Thymus (tissue), 11 donors: ENCODE results near the gene FAM20C. TPM values are rescaled to one million over a fixed set of nuclear protein-coding genes. Genes with fewer than 3 reads are reported as not detected.

Experiments
- DNase-seq, 9 donors: peaks; one replicate each; pipeline ENCODE4 v3.0.0-alpha.2; 2013; ENCODE audit warnings: low spot score in 9 of 9, low read depth in 6 of 9, missing footprints in 1 of 9
- H3K27ac ChIP-seq, 2 donors: one replicate each; pipeline ENCODE4 v1.5.1; 2013; ENCODE audit warnings: control low read depth in 1 of 2, low read depth in 1 of 2, low read length in 1 of 2, mild to moderate bottlenecking in 1 of 2, moderate library complexity in 1 of 2
- H3K27me3 ChIP-seq, 2 donors: one replicate each; pipeline ENCODE4 v1.5.1; 2013; ENCODE audit warnings: low read length in 1 of 2; ENCODE audit not compliant: control insufficient read depth in 2 of 2, insufficient read depth in 1 of 2
- H3K36me3 ChIP-seq, 2 donors: one replicate each; pipeline ENCODE4 v1.5.1; 2013; ENCODE audit warnings: low read length in 1 of 2, mild to moderate bottlenecking in 1 of 2, moderate library complexity in 1 of 2; ENCODE audit not compliant: control insufficient read depth in 2 of 2, insufficient read depth in 2 of 2
- H3K4me1 ChIP-seq, 2 donors: one replicate each; pipeline ENCODE4 v1.5.1; 2013; ENCODE audit warnings: low read length in 2 of 2; ENCODE audit not compliant: control insufficient read depth in 2 of 2, insufficient read depth in 2 of 2
- H3K4me3 ChIP-seq, 2 donors: one replicate each; pipeline ENCODE4 v1.5.1; 2013; ENCODE audit warnings: low read length in 2 of 2, control low read depth in 1 of 2, mild to moderate bottlenecking in 1 of 2
- H3K9me3 ChIP-seq, 2 donors: one replicate each; pipeline ENCODE4 v1.5.1; 2013; ENCODE audit warnings: low read length in 1 of 2, mild to moderate bottlenecking in 1 of 2; ENCODE audit not compliant: control insufficient read depth in 2 of 2, insufficient read depth in 1 of 2
- WGBS: extraction: QIAGEN DNeasy Blood & Tissue Kit; methylation state at CpG from one replicate; pipeline ENCODE4 v1.1.7; 2013; 5-methylcytosine and 5-hydroxymethylcytosine counted together
- polyA plus RNA-seq: library from polyadenylated mRNA; stranded (reverse); fragments of 200-250 nt; gene quantifications from one replicate; pipeline ENCODE4 v1.2.3, GENCODE V29; 2013
- total RNA-seq: library from RNA; stranded (reverse); fragments of 120-200 nt; gene quantifications from one replicate; pipeline ENCODE4 v1.2.4, GENCODE V29; 2013
- donor health status: healthy.

Gene FAM20C
- total and polyA plus RNA-seq, 2 donors: 2.4 to 16.5 TPM

- DNase-seq: no peak
- no peaks in the 10 kb centered on the region for H3K4me1 ChIP-seq
- no peak overlapping the region for H3K27ac ChIP-seq
- no peaks in the 10 kb centered on the region for H3K36me3 ChIP-seq
- H3K4me3 ChIP-seq: no peak overlapping the region
- 98% methylated on average over 44 of the region's 44 CpGs for WGBS
- H3K27me3 ChIP-seq: no peaks in the 10 kb centered on the region
- H3K9me3 ChIP-seq: peaks cover 0 to 58% of the 10 kb centered on the region in 2 donors
These were observed 63.5 kb downstream of the FAM20C start for GRCh38 chr7:255721-256361.

GRCh38 chr7:256461-256940 lies 64.1 kb downstream of the FAM20C start:
- Histone ChIP-seq H3K4me3 (no peak overlapping the region), H3K4me1 (no peaks in the 10 kb centered on the region), H3K27ac (no peak overlapping the region), H3K36me3 (no peaks in the 10 kb centered on the region), H3K9me3 (peaks cover 0 to 65% of the 10 kb centered on the region in 2 donors), H3K27me3 (no peaks in the 10 kb centered on the region)
- 96% methylated on average over 38 of the region's 38 CpGs for WGBS
- DNase-seq: no peak

- DNase-seq: no peak
- Histone ChIP-seq H3K4me3 (no peak overlapping the region), H3K4me1 (no peaks in the 10 kb centered on the region), H3K27ac (no peak overlapping the region), H3K27me3 (no peaks in the 10 kb centered on the region), H3K36me3 (no peaks in the 10 kb centered on the region), H3K9me3 (peaks cover 0 to 71% of the 10 kb centered on the region in 2 donors)
- WGBS: 97% methylated on average over 29 of the region's 29 CpGs
These were observed 64.7 kb downstream of the FAM20C start for GRCh38 chr7:256981-257646.

- Histone ChIP-seq H3K9me3 (peaks cover 3 to 76% of the 10 kb centered on the region in 2 donors), H3K27me3 (no peaks in the 10 kb centered on the region), H3K27ac (no peak overlapping the region), H3K4me1 (no peaks in the 10 kb centered on the region), H3K36me3 (no peaks in the 10 kb centered on the region), H3K4me3 (no peak overlapping the region)
- 84% methylated on average over 5 of the region's 5 CpGs for WGBS
- no peak for DNase-seq
These were observed 65.2 kb downstream of the FAM20C start for GRCh38 chr7:257647-257992.

GRCh38 chr7:258476-259190 lies 66.3 kb downstream of the FAM20C start:
- H3K4me1 ChIP-seq: no peaks in the 10 kb centered on the region
- DNase-seq: no peak
- 98% methylated on average over 31 of the region's 31 CpGs for WGBS
- H3K4me3 ChIP-seq: no peak overlapping the region
- H3K27ac ChIP-seq: no peak overlapping the region
- peaks cover 3 to 82% of the 10 kb centered on the region in 2 donors for H3K9me3 ChIP-seq
- no peaks in the 10 kb centered on the region for H3K27me3 ChIP-seq
- H3K36me3 ChIP-seq: no peaks in the 10 kb centered on the region

- H3K36me3 ChIP-seq: no peaks in the 10 kb centered on the region
- H3K9me3 ChIP-seq: peaks cover 3 to 85% of the 10 kb centered on the region in 2 donors
- 96% methylated on average over 15 of the region's 15 CpGs for WGBS
- DNase-seq: no peak
- no peak overlapping the region for H3K27ac ChIP-seq
- no peak overlapping the region for H3K4me3 ChIP-seq
- no peaks in the 10 kb centered on the region for H3K4me1 ChIP-seq
- no peaks in the 10 kb centered on the region for H3K27me3 ChIP-seq
These were observed 66.8 kb downstream of the FAM20C start for GRCh38 chr7:259191-259505.

GRCh38 chr7:259751-260405 lies 67.5 kb downstream of the FAM20C start:
- Histone ChIP-seq H3K27me3 (no peaks in the 10 kb centered on the region), H3K36me3 (no peaks in the 10 kb centered on the region), H3K9me3 (peaks cover 3 to 88% of the 10 kb centered on the region in 2 donors), H3K4me1 (no peaks in the 10 kb centered on the region), H3K27ac (no peak overlapping the region), H3K4me3 (no peak overlapping the region)
- WGBS: 97% methylated on average over 44 of the region's 44 CpGs
- no peak for DNase-seq

- 96% methylated on average over 35 of the region's 35 CpGs for WGBS
- no peaks in the 10 kb centered on the region for H3K36me3 ChIP-seq
- DNase-seq: no peak
These were observed 68.3 kb downstream of the FAM20C start for GRCh38 chr7:260441-261281.

More at GRCh38 chr7:260441-261281, 68.3 kb downstream of the FAM20C start:
- no peak overlapping the region for H3K4me3 ChIP-seq
- H3K27me3 ChIP-seq: no peaks in the 10 kb centered on the region
- peaks cover 3 to 81% of the 10 kb centered on the region in 2 donors for H3K9me3 ChIP-seq
- no peaks in the 10 kb centered on the region for H3K4me1 ChIP-seq
- H3K27ac ChIP-seq: no peak overlapping the region
